GOT3 (cell line): ENCODE measurements around the gene SSUH2.

Source experiments
- DNase-seq: peaks from one replicate; lab custom pipeline; 2025; ENCODE audit warnings: mixed read lengths; lab: John Stamatoyannopoulos, UW

The SSUH2 gene

DNA sequence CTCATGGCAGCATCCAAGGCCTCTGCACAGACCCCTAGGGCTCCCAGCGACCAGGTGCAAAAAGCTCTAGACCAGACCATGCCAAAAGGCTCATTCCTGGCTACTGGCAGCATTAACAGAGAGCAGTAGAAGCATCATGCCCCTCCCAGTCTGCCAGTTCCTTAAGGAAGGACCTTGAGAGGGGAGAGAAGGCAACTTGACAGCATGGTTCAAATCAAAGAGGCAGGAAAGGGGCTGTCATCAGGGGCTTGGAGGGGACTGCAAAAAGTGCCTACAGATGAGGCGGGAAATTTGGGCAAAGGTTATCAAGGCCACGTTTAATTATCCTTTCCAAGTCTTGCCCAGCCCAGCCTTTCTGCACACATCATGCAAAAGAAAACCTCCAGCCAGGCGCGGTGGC lies 64.7 kb downstream of the SSUH2 start:
- DNase-seq = no peak

DNA sequence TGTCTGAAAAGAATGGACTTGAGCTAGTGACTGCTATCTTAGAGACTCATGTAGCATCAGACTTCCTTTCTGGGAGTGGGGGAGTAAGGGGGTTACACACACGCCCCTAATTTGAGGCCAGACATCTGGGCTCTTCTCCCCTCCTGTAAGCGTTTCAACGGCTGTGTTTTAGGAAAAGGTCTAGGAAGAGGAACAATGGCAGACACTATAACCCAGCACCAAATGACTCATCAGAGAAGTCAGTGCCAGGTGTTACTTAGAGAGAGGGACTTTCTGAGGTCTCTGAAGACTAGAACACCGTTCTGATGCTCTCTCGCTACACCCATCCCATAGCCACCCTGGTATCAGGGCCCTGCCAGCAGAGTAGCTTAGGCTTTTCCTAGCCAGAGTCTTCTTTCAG lies 65.5 kb downstream of the SSUH2 start:
- no peak for DNase-seq

DNA sequence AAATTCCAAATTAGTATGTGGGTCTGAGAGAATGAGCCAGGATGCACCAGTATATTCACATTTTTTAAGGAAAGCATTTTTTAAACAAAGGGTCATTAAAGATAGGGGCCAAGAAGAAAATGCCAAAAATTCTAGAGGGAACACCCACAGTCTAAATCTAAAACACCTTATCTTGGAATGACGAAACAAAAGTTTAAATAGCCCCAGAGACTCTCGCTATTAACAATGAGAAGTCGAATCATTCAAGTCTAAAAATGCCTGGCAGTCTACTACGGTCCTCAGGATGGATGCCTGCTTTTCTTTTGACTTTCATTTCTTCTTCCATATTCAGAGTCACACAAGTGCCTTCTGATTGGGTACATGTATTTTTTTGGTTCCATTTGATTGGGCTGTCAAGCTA lies 66.3 kb downstream of the SSUH2 start:
- no peak for DNase-seq

GRCh38 chr3:8576841-8577571 lies 67.6 kb downstream of the SSUH2 start:
- no peak for DNase-seq

DNA sequence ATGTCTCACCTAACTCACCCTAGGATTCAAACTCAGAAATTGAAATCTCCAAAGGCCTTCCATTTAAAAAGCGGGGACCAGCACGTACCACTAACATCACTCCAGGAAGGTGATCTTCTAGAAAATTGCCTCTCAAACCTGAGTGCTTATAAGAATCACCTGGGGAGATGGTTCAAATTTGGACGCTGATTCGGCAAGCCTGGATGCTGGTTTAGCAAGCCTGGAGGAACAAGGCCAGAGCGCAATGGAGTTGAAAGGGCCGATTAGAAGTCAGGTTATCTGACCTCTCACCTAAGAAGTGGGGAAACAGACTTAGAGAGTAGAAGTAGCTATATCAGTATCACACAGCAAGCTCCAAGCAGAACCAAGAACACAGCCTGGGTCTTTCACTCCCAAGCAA lies 68.2 kb downstream of the SSUH2 start:
- no peak for DNase-seq

GRCh38 chr3:8575364-8576104 lies 69.1 kb downstream of the SSUH2 start:
- no peak for DNase-seq

GRCh38 chr3:8574670-8575322 lies 69.8 kb downstream of the SSUH2 start:
- no peak for DNase-seq

DNA sequence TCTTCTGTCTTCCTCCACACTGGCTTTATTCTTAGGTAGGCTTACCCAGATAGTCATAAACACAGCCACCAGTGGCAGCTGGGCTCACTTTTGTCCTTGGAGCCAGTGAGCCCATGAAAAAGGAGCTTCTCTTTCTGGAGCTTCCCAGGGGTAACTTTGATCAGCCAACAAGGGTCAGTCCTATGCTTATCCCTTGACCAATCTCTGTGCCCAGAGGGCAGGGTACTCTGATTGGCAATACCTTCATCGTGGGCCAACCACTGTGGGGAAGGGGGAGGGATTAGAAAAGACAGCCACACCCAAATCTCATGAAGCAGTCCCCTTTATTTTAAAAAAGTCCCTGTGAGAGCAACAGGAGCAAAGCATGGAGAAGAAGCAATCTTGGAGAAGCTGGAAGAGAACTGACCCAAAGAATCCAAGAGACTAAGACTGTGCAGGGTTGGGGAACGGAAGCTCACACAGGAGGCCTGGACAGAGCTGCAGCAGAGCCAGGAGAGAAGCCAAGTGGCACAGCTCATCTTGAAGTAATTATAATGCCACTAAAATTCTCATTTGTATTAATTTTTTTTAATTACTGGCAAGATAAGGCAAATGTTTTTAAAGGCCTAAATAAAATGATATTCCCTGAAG lies 70.4 kb downstream of the SSUH2 start:
- no peak for DNase-seq

DNA sequence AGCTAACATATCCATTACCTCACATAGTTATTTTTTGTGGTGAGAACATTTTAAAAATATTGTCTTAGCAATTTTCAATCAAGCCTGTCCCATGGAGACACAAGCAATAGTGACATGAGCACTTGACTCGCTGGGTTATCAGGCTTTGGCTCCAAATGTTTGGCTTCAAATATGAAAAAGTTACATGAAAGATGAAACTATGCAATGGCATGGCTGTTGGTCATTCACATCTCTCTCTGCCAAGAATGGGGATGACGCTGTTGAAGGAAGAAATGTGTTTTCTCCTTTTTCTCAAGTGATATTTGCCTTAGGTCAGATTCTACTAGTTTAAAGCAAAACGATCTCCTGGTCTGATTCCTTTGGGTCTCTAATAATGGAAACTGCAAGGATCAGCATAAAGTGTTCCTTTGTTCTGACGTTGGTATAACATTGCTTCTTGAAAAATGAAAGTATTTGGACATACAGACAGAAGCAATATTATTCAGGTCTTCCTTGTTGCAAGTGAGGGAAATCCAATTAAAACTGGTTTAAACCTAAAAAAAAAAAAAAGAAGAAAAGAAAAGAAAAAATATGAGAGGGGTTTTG lies 71.2 kb downstream of the SSUH2 start:
- no peak for DNase-seq

- no peak for DNase-seq
Observed at GRCh38 chr3:8571256-8571655, 73.3 kb downstream of the SSUH2 start.
